Breast epithelium (tissue), 3 donors: ENCODE data around the gene C1QL2.

Source experiments
- POLR2A ChIP-seq: fragments of 450-650 bp; IDR thresholded peaks from one replicate; pipeline ENCODE4 v1.6.1; 2016; ENCODE audit warnings: antibody characterized with exemption, mild to moderate bottlenecking, moderate library complexity
- POLR2AphosphoS5 ChIP-seq, 3 donors: sonication (generic); formaldehyde crosslinking; IDR thresholded peaks; one replicate each; pipeline ENCODE4 v1.6.1; 2017; ENCODE audit warnings: antibody characterized with exemption in 3 of 3

- TF ChIP-seq POLR2A (no peak), POLR2AphosphoS5 (IDR thresholded peaks at IDR 0.05) (no peak)
These were observed 45.6 kb downstream of the C1QL2 start for GRCh38 chr2:119112770-119113488.
